Posterior cingulate gyrus (tissue), 11 donors: ENCODE results near the gene RGCC.

Experiments
- DNase-seq, 10 donors: peaks; one replicate each; pipeline versions ENCODE4 v3.0.0 to v3.0.0-alpha.2; 2020 to 2021; ENCODE audit warnings: mixed read lengths in 3 of 10
- intact Hi-C: fragments of 100-400 bp; cut with DNase I; formaldehyde crosslinking; loops from one replicate; pipeline ENCODE4 v1.15.1; 2023

RGCC gene

GRCh38 chr13:41509971-41510370 is 52.6 kb downstream of the RGCC start:
- no peak for DNase-seq
- intact Hi-C loops, result no loop called here

- DNase-seq, result no peak
- intact Hi-C loops, result no loop called here
Measured at GRCh38 chr13:41511827-41512226, 54.5 kb downstream of the RGCC start.

GRCh38 chr13:41512441-41512840 is 55.1 kb downstream of the RGCC start:
- no peak for DNase-seq
- intact Hi-C loops, result no loop called here

GRCh38 chr13:41513600-41513999 is 56.2 kb downstream of the RGCC start:
- intact Hi-C loops, result no loop called here
- DNase-seq, result no peak

GRCh38 chr13:41514853-41515395 is 57.6 kb downstream of the RGCC start:
- intact Hi-C loops, result no loop called here
- DNase-seq, result no peak

- intact Hi-C loops, result no loop called here
- no peak for DNase-seq
Measured at GRCh38 chr13:41515491-41516139, 58.3 kb downstream of the RGCC start.

GRCh38 chr13:41516166-41516565 is 58.8 kb downstream of the RGCC start:
- intact Hi-C loops, result no loop called here
- no peak for DNase-seq

GRCh38 chr13:41516760-41517159 is 59.4 kb downstream of the RGCC start:
- DNase-seq, result no peak
- intact Hi-C loops, result no loop called here

- no peak for DNase-seq
- intact Hi-C loops, result no loop called here
Measured at GRCh38 chr13:41520016-41520659, 62.8 kb downstream of the RGCC start.
